Fibroblast of lung (primary cell): ENCODE data around the gene CRYBB2. TPM values are rescaled to one million over a fixed set of nuclear protein-coding genes. Genes with fewer than 3 reads are reported as not detected.
"Not testable (repeated sequence)": the region's sequence is repeated elsewhere in the genome, so short reads cannot be mapped to it uniquely, and the experiment has no call there.

Experiments
- DNase-seq, 2 donors: peaks; one replicate each; pipeline versions ENCODE4 v3.0.0 to v3.0.0-alpha.2; 2010; ENCODE audit warnings: low read depth in 2 of 2
- H2AFZ ChIP-seq: 2 replicates; pipeline ENCODE4 v1.5.1; 2012; ENCODE audit warnings: low read length, control low read depth, inconsistent platforms
- H3K27ac ChIP-seq: 2 replicates; pipeline ENCODE4 v1.5.1; 2011; ENCODE audit warnings: low read length, control low read depth; ENCODE audit not compliant: insufficient read depth
- H3K27me3 ChIP-seq: 2 replicates; pipeline ENCODE4 v1.5.1; 2011; ENCODE audit warnings: mild to moderate bottlenecking, low read length; ENCODE audit not compliant: control insufficient read depth, insufficient read depth
- H3K36me3 ChIP-seq: 2 replicates; pipeline ENCODE4 v1.5.1; 2011; ENCODE audit warnings: low read length; ENCODE audit not compliant: control insufficient read depth, insufficient read depth
- H3K4me1 ChIP-seq: 2 replicates; pipeline ENCODE4 v1.5.1; 2011; ENCODE audit warnings: low read length; ENCODE audit not compliant: control insufficient read depth, insufficient read depth; ENCODE audit errors: extremely low read depth
- H3K4me2 ChIP-seq: 2 replicates; pipeline ENCODE4 v1.5.1; 2011; ENCODE audit warnings: low read length, control low read depth; ENCODE audit not compliant: insufficient read depth; ENCODE audit errors: extremely low read depth
- H3K4me3 ChIP-seq, 4 experiments: fragments of 200-600 bp in 1 of 4; sonication (generic) in 1 of 4; replicated peaks in 1 of 4; 2 replicates each; pipeline ENCODE4 v1.5.1; 2011 to 2016; ENCODE audit warnings: low read length in 4 of 4, low read depth in 3 of 4, mild to moderate bottlenecking in 3 of 4, control low read depth in 2 of 4, inconsistent platforms in 1 of 4, mixed read lengths in 1 of 4; ENCODE audit not compliant: insufficient read depth in 1 of 4; ENCODE audit errors: control extremely low read depth in 1 of 4
- H3K79me2 ChIP-seq: 2 replicates; pipeline ENCODE4 v1.5.1; 2012; ENCODE audit warnings: mild to moderate bottlenecking, low read length, inconsistent platforms; ENCODE audit not compliant: control insufficient read depth, insufficient read depth
- H3K9ac ChIP-seq: 2 replicates; pipeline ENCODE4 v1.5.1; 2011; ENCODE audit warnings: mild to moderate bottlenecking, low read length, control low read depth; ENCODE audit not compliant: insufficient read depth
- H3K9me3 ChIP-seq: 2 replicates; pipeline ENCODE4 v1.5.1; 2012; ENCODE audit warnings: low read depth, low read length; ENCODE audit not compliant: control insufficient read depth, insufficient read depth
- H4K20me1 ChIP-seq: 2 replicates; pipeline ENCODE4 v1.5.1; 2011; ENCODE audit warnings: low read length; ENCODE audit not compliant: control insufficient read depth, insufficient read depth; ENCODE audit errors: extremely low read depth
- EZH2 ChIP-seq: IDR thresholded peaks from 2 replicates; pipeline ENCODE4 v1.5.1; 2012; ENCODE audit warnings: low read length, control low read depth, mild to moderate bottlenecking; ENCODE audit errors: missing control alignments
- polyA plus RNA-seq, 2 donors: library from polyadenylated mRNA; depleted of rRNA in 1 of 2; stranded (reverse) in 1 of 2; unstranded in 1 of 2; fragments of >200 nt; gene quantifications; 2 replicates each; pipeline ENCODE4 v1.2.1, GENCODE V29; 2011 to 2012; ENCODE audit warnings: missing spikeins in 1 of 2
- total RNA-seq: library from RNA; depleted of rRNA; stranded (reverse); fragments of >200 nt; gene quantifications from 2 replicates; pipeline ENCODE4 v1.2.1, GENCODE V29; 2014
- TF ChIP-seq, protein P1 (sequence below), 2 donors: IDR thresholded peaks in 1 of 2; conservative IDR thresholded peaks in 1 of 2; 1 replicate in 1 of 2; 2 replicates in 1 of 2; pipeline ENCODE4 v1.5.1; 2011 to 2012; ENCODE audit warnings: low read length in 2 of 2, control low read depth in 1 of 2, inconsistent platforms in 1 of 2, low read depth in 1 of 2, mild to moderate bottlenecking in 1 of 2

The CRYBB2 gene
- total and polyA plus RNA-seq, 2 donors (not counting 1 experiment from before 2014, with no cell fraction given): not detected

DNA sequence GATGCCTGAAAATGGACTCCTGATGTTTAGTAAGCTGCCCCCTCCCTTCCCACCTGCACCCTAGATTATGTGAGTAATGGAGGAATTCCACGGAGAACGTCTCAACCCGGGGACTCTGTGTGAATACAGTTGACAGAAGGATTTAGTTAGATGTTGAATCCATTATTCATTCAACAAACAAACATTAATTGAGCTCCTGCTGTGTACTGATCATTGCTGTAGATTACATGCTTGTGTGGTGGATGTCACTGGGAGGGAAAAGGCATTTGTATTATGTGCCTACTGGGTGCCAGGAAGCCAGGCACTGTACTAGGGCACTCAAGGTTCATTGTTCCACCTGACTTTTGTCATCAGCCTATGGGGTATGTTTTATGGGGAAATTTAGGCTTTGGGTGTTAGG lies 42.6 kb upstream of the CRYBB2 start:
- Histone ChIP-seq H3K4me2 (no peak overlapping the region), H3K4me1 (no peaks in the 10 kb centered on the region), H3K9me3 (no peaks in the 10 kb centered on the region), H2AFZ (no peak overlapping the region), H3K9ac (no peak overlapping the region), H3K27ac (no peak overlapping the region), H3K79me2 (no peaks in the 10 kb centered on the region), H3K27me3 (no peaks in the 10 kb centered on the region), H3K4me3 (no peak overlapping the region), H4K20me1 (no peaks in the 10 kb centered on the region), H3K36me3 (no peaks in the 10 kb centered on the region)
- no peak for DNase-seq
- no peak for TF ChIP-seq EZH2
- TF ChIP-seq, protein P1, sequence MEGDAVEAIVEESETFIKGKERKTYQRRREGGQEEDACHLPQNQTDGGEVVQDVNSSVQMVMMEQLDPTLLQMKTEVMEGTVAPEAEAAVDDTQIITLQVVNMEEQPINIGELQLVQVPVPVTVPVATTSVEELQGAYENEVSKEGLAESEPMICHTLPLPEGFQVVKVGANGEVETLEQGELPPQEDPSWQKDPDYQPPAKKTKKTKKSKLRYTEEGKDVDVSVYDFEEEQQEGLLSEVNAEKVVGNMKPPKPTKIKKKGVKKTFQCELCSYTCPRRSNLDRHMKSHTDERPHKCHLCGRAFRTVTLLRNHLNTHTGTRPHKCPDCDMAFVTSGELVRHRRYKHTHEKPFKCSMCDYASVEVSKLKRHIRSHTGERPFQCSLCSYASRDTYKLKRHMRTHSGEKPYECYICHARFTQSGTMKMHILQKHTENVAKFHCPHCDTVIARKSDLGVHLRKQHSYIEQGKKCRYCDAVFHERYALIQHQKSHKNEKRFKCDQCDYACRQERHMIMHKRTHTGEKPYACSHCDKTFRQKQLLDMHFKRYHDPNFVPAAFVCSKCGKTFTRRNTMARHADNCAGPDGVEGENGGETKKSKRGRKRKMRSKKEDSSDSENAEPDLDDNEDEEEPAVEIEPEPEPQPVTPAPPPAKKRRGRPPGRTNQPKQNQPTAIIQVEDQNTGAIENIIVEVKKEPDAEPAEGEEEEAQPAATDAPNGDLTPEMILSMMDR (conservative IDR thresholded peaks at IDR 0.05 in 1 of 2, IDR thresholded peaks at IDR 0.05 in 1 of 2; ENCODE audit: low read depth in 1 of 2, low read length in 2 of 2): no peak

- no peaks in the 10 kb centered on the region for H3K4me1 ChIP-seq
- no peaks in the 10 kb centered on the region for H3K27me3 ChIP-seq
- no peak overlapping the region for H2AFZ ChIP-seq
- no peaks in the 10 kb centered on the region for H3K79me2 ChIP-seq
- no peak for DNase-seq
- no peak for TF ChIP-seq EZH2
- TF ChIP-seq, protein P1 (conservative IDR thresholded peaks at IDR 0.05 in 1 of 2, IDR thresholded peaks at IDR 0.05 in 1 of 2; ENCODE audit: low read depth in 1 of 2, low read length in 2 of 2): no peak
- H4K20me1 ChIP-seq: no peaks in the 10 kb centered on the region
- H3K36me3 ChIP-seq: no peaks in the 10 kb centered on the region
- no peak overlapping the region for H3K4me3 ChIP-seq
- H3K4me2 ChIP-seq: no peak overlapping the region
- no peaks in the 10 kb centered on the region for H3K9me3 ChIP-seq
- H3K9ac ChIP-seq: no peak overlapping the region
- no peak overlapping the region for H3K27ac ChIP-seq
Measured at GRCh38 chr22:25177226-25177625, 42.2 kb upstream of the CRYBB2 start.

DNA sequence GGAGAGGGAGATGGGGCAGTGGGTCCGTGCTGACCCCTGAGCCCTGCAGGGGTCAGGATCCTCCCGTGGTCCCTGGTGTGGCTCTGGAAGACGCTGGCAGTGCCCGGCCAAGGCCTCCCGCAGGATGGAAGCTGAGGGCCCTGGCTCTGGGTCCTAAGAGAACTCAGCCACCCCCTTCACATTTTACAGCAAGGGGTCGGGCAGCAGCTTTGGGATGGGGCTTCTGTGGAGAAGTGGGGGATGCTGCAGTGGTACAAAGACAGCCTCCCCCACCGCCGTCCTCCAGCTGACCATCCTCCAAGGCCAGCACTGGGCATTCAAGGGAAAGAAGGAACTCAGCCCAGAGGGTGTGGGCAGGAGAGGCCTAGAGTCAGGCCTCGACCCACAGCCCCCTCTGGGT lies 41.5 kb upstream of the CRYBB2 start:
- no peak overlapping the region for H3K4me2 ChIP-seq
- no peak overlapping the region for H3K9ac ChIP-seq
- H3K79me2 ChIP-seq: no peaks in the 10 kb centered on the region
- H3K27ac ChIP-seq: no peak overlapping the region
- H4K20me1 ChIP-seq: no peaks in the 10 kb centered on the region
- DNase-seq: no peak
- H3K9me3 ChIP-seq: no peaks in the 10 kb centered on the region
- H3K4me1 ChIP-seq: no peaks in the 10 kb centered on the region
- H3K4me3 ChIP-seq: no peak overlapping the region
- H2AFZ ChIP-seq: no peak overlapping the region
- no peaks in the 10 kb centered on the region for H3K27me3 ChIP-seq
- TF ChIP-seq, protein P1 (conservative IDR thresholded peaks at IDR 0.05 in 1 of 2, IDR thresholded peaks at IDR 0.05 in 1 of 2; ENCODE audit: low read depth in 1 of 2, low read length in 2 of 2): no peak
- TF ChIP-seq EZH2: no peak
- H3K36me3 ChIP-seq: no peaks in the 10 kb centered on the region

- not testable (repeated sequence) for H4K20me1 ChIP-seq, H3K9me3 ChIP-seq, H3K27ac ChIP-seq, H2AFZ ChIP-seq, H3K9ac ChIP-seq, H3K79me2 ChIP-seq, H3K36me3 ChIP-seq, H3K4me2 ChIP-seq, H3K27me3 ChIP-seq, DNase-seq, H3K4me3 ChIP-seq, H3K4me1 ChIP-seq
Measured at GRCh38 chr22:25178348-25178747, 41.1 kb upstream of the CRYBB2 start.
